Mucosa of descending colon (tissue), 3 donors: ENCODE measurements around the gene CDH4. TPM values are rescaled to one million over a fixed set of nuclear protein-coding genes. Genes with fewer than 3 reads are reported as not detected.

ENCODE experiments used
- ATAC-seq: fragments of 200-7000 bp; cut with Tn5 transposase; one replicate; pipeline ENCODE4 v1.9.1; 2020; ENCODE audit warnings: mild to moderate bottlenecking, moderate library complexity
- DNase-seq, 3 donors: peaks; one replicate each; pipeline ENCODE4 v3.0.0-alpha.2; 2020
- H3K36me3 ChIP-seq: fragments of 200-600 bp; one replicate; pipeline ENCODE4 v1.8.0; 2021; ENCODE audit warnings: low read depth, mild to moderate bottlenecking
- H3K4me1 ChIP-seq: fragments of 200-600 bp; one replicate; pipeline ENCODE4 v1.8.0; 2021; ENCODE audit warnings: low read depth, mild to moderate bottlenecking
- H3K4me3 ChIP-seq: fragments of 200-600 bp; one replicate; pipeline ENCODE4 v1.8.0; 2021; ENCODE audit warnings: mild to moderate bottlenecking
- H3K9me3 ChIP-seq: fragments of 200-600 bp; one replicate; pipeline ENCODE4 v1.8.0; 2021; ENCODE audit warnings: mild to moderate bottlenecking
- CTCF ChIP-seq: fragments of 200-600 bp; IDR thresholded peaks from one replicate; pipeline ENCODE4 v1.8.0; 2022; ENCODE audit warnings: antibody characterized with exemption, mild to moderate bottlenecking
- intact Hi-C, 2 donors: fragments of 100-400 bp; cut with DNase I in 1 of 2; cut with micrococcal nuclease in 1 of 2; formaldehyde crosslinking; loops; one replicate each; pipeline versions ENCODE4 v1.11.0 to v1.11.1; 2022; cut with DNase I, micrococcal nuclease
- total RNA-seq, 3 donors: library from RNA; stranded (reverse); fragmentation: NEBNext Ultra II Directional in 2 of 3; extraction: Animal tissue kit (Norgen Biotek cat#: 25700) in 2 of 3; gene quantifications; one replicate each; pipeline versions ENCODE4 v1.2.1 to v1.2.4, GENCODE V29; 2021 to 2023
- donor health status: DM: no; HTN: no; CAD: no; lungs with moderate emphysema.
- donor health status: DM: no; HTN: no; CAD: no.
- donor health status: DM: no; HTN: yes; CAD: no.

The CDH4 gene
- total RNA-seq, 3 donors from 2014 or later: 0.16 TPM; not detected in 2

- intact Hi-C loops: no loop called here
- TF ChIP-seq CTCF: no peak
- Histone ChIP-seq H3K9me3 (no peaks in the 10 kb centered on the region), H3K4me3 (no peak overlapping the region), H3K36me3 (no peaks in the 10 kb centered on the region), H3K4me1 (no peaks in the 10 kb centered on the region)
- ATAC-seq (no peak), DNase-seq (peak in 1 of 3 donors; percentile 2)
Observed at GRCh38 chr20:61297986-61298385, 45.9 kb downstream of the CDH4 start.

GRCh38 chr20:61298661-61299060 is 46.6 kb downstream of the CDH4 start:
- ATAC-seq: no peak
- TF ChIP-seq CTCF: no peak
- Histone ChIP-seq H3K36me3 (no peaks in the 10 kb centered on the region), H3K9me3 (no peaks in the 10 kb centered on the region), H3K4me3 (no peak overlapping the region), H3K4me1 (no peaks in the 10 kb centered on the region)
- DNase-seq: no peak
- intact Hi-C loops: no loop called here

- H3K9me3 ChIP-seq: no peaks in the 10 kb centered on the region
- intact Hi-C loops: no loop called here
- no peaks in the 10 kb centered on the region for H3K4me1 ChIP-seq
- ATAC-seq (no peak), DNase-seq (no peak)
- H3K4me3 ChIP-seq: no peak overlapping the region
- no peak for TF ChIP-seq CTCF
- H3K36me3 ChIP-seq: no peaks in the 10 kb centered on the region
Observed at GRCh38 chr20:61299104-61299503, 47.0 kb downstream of the CDH4 start.

GRCh38 chr20:61299618-61300017 is 47.6 kb downstream of the CDH4 start:
- no peak for TF ChIP-seq CTCF
- intact Hi-C loops: no loop called here
- Histone ChIP-seq H3K4me1 (no peaks in the 10 kb centered on the region), H3K36me3 (no peaks in the 10 kb centered on the region), H3K9me3 (no peaks in the 10 kb centered on the region), H3K4me3 (no peak overlapping the region)
- ATAC-seq (no peak), DNase-seq (peak in 1 of 3 donors; percentile 7)

GRCh38 chr20:61300293-61300692 is 48.2 kb downstream of the CDH4 start:
- TF ChIP-seq CTCF: no peak
- no peak for ATAC-seq
- no peaks in the 10 kb centered on the region for H3K9me3 ChIP-seq
- no peak for DNase-seq
- no peaks in the 10 kb centered on the region for H3K4me1 ChIP-seq
- H3K4me3 ChIP-seq: no peak overlapping the region
- intact Hi-C loops: no loop called here
- H3K36me3 ChIP-seq: no peaks in the 10 kb centered on the region

GRCh38 chr20:61300709-61301108 is 48.6 kb downstream of the CDH4 start:
- H3K4me3 ChIP-seq: no peak overlapping the region
- no peaks in the 10 kb centered on the region for H3K36me3 ChIP-seq
- ATAC-seq: no peak
- intact Hi-C loops: no loop called here
- no peaks in the 10 kb centered on the region for H3K9me3 ChIP-seq
- DNase-seq: no peak
- H3K4me1 ChIP-seq: no peaks in the 10 kb centered on the region
- no peak for TF ChIP-seq CTCF
